Right atrium auricular region (tissue), 2 donors: ENCODE data around the gene FGF9. TPM values are rescaled to one million over a fixed set of nuclear protein-coding genes. Genes with fewer than 3 reads are reported as not detected.

Experiments used
- DNase-seq: peaks from one replicate; pipeline ENCODE4 v3.0.0-alpha.2; 2019; ENCODE audit warnings: low spot score
- H3K27ac ChIP-seq, 2 donors: fragments of 200-600 bp; sonication (generic); 1 replicate in 1 of 2; 2 replicates in 1 of 2; pipeline ENCODE4 v1.5.1; 2016 to 2019
- H3K27me3 ChIP-seq, 2 donors: fragments of 200-600 bp; sonication (generic); one replicate each; pipeline versions ENCODE4 v1.5.1 to v1.6.0; 2017 to 2019
- H3K36me3 ChIP-seq: fragments of 200-600 bp; sonication (generic); one replicate; pipeline ENCODE4 v1.5.1; 2016
- H3K4me1 ChIP-seq, 2 donors: fragments of 200-600 bp; sonication (generic); one replicate each; pipeline versions ENCODE4 v1.5.1 to v1.6.0; 2017 to 2019
- H3K4me3 ChIP-seq, 2 donors: fragments of 200-600 bp; sonication (generic); 1 replicate in 1 of 2; 2 replicates in 1 of 2; pipeline ENCODE4 v1.5.1; 2017 to 2019; ENCODE audit warnings: mild to moderate bottlenecking in 1 of 2, moderate library complexity in 1 of 2
- H3K9me3 ChIP-seq, 2 donors: fragments of 200-600 bp; sonication (generic); one replicate each; pipeline ENCODE4 v1.5.1; 2019
- total RNA-seq, 2 donors: library from RNA; depleted of rRNA; stranded (reverse); fragments of >200 nt; gene quantifications; one replicate each; pipeline ENCODE4 v1.1.0, GENCODE V29; 2016
- TF ChIP-seq, protein P1 (sequence below), 2 donors: fragments of 200-600 bp; sonication (generic); IDR thresholded peaks; one replicate each; pipeline ENCODE4 v1.5.1; 2019; ENCODE audit warnings: antibody characterized with exemption in 2 of 2

FGF9 gene
- 1 to 10 TPM; 3.2 to 5.9 TPM for total RNA-seq

DNA sequence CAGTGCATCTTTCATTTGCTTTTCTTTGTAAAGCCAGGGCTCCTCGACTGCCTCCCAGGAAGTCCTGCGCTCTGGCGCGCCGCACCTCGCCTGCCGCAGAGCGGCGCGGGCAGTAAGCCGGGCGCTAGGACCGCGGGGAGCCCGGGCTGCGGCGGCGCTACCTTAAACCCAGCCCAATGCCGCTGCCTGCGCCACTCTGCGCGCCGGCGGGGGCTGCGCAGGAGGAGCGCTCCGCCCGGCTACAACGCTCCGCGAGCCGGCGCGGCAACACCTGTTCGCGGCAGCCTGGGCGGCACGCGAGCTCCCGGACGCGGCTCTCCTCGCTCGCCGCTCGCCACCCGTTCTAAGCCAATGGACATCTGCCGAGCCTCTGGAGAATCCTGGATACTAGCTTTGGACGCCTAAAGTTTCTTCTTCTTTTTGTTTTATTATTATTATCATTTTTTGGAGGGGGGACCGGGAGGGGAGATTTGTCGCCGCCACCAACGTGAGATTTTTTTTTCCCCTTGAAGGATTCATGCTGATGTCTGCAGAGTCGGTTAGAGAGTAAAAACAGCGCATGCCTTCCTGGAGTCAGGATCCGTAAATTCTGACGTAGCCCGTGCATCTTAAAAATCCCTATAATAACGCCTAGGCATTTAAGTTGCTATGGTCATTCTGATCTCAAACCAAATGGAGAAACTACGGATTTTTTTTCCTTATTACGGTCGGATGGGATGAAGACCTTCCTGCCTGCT, at the start of gene FGF9:
TSS of gene FGF9 (plus strand) at position 191 of the 737 bp plus-strand sequence. CDS start 840 bp downstream, outside the sequence.
- no peaks in the 10 kb centered on the region for H3K36me3 ChIP-seq
- H3K4me3 ChIP-seq = peak within 1 kb of the TSS; percentile 55 to 76
- H3K9me3 ChIP-seq = no peaks in the 10 kb centered on the region
- peaks cover 0 to 65% of the 10 kb centered on the region in 2 donors for H3K4me1 ChIP-seq
- no peaks in the 10 kb centered on the region for H3K27me3 ChIP-seq
- no peak for DNase-seq
- TF ChIP-seq, protein P1, sequence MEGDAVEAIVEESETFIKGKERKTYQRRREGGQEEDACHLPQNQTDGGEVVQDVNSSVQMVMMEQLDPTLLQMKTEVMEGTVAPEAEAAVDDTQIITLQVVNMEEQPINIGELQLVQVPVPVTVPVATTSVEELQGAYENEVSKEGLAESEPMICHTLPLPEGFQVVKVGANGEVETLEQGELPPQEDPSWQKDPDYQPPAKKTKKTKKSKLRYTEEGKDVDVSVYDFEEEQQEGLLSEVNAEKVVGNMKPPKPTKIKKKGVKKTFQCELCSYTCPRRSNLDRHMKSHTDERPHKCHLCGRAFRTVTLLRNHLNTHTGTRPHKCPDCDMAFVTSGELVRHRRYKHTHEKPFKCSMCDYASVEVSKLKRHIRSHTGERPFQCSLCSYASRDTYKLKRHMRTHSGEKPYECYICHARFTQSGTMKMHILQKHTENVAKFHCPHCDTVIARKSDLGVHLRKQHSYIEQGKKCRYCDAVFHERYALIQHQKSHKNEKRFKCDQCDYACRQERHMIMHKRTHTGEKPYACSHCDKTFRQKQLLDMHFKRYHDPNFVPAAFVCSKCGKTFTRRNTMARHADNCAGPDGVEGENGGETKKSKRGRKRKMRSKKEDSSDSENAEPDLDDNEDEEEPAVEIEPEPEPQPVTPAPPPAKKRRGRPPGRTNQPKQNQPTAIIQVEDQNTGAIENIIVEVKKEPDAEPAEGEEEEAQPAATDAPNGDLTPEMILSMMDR (IDR thresholded peaks at IDR 0.05) = peak in 1 of 2 donors; percentile 33
- peak within 1 kb of the TSS; percentile 77 to 84 for H3K27ac ChIP-seq

GRCh38 chr13:21625366-21625765, 45.5 kb upstream of the FGF9 start:
- DNase-seq = no peak
- no peak overlapping the region for H3K27ac ChIP-seq
- H3K4me1 ChIP-seq = no peaks in the 10 kb centered on the region
- H3K36me3 ChIP-seq = no peaks in the 10 kb centered on the region
- H3K9me3 ChIP-seq = no peaks in the 10 kb centered on the region
- H3K27me3 ChIP-seq = no peaks in the 10 kb centered on the region
- TF ChIP-seq, protein P1 (IDR thresholded peaks at IDR 0.05) = peak in 1 of 2 donors; percentile 52
- no peak overlapping the region for H3K4me3 ChIP-seq

GRCh38 chr13:21632196-21632595, 38.7 kb upstream of the FGF9 start:
- Histone ChIP-seq H3K27me3 (no peaks in the 10 kb centered on the region), H3K4me1 (no peaks in the 10 kb centered on the region), H3K36me3 (no peaks in the 10 kb centered on the region), H3K27ac (no peak overlapping the region), H3K4me3 (no peak overlapping the region), H3K9me3 (peaks cover 0 to 11% of the 10 kb centered on the region in 2 donors)
- TF ChIP-seq, protein P1 (IDR thresholded peaks at IDR 0.05) = no peak
- no peak for DNase-seq

GRCh38 chr13:21636656-21637055, 34.2 kb upstream of the FGF9 start:
- H3K27ac ChIP-seq = no peak overlapping the region
- TF ChIP-seq, protein P1 (IDR thresholded peaks at IDR 0.05) = no peak
- H3K4me1 ChIP-seq = no peaks in the 10 kb centered on the region
- H3K36me3 ChIP-seq = no peaks in the 10 kb centered on the region
- no peak overlapping the region for H3K4me3 ChIP-seq
- H3K9me3 ChIP-seq = peaks cover 0 to 1% of the 10 kb centered on the region in 2 donors
- H3K27me3 ChIP-seq = no peaks in the 10 kb centered on the region
- DNase-seq = no peak

DNA sequence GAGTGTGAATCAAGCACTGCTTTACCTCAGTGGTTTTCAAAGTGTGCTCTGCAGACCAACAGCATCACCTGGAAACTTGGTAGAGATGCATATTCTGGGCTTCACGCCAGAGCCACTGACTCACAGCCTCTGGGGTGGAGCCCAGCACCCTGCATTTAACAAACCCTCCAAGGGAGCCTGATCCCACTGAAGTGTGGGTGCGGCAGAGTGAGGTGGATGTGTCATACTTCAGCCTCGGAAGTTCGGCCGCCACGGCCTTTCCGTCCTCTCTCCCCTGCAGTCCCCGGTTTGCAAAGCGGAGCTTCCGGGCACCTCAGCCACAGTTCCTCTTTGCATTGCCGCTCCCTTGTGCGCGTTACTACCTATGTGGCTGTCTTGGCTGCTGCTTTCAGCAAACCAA, 33.6 kb upstream of the FGF9 start:
- H3K4me1 ChIP-seq = no peaks in the 10 kb centered on the region
- H3K4me3 ChIP-seq = no peak overlapping the region
- no peaks in the 10 kb centered on the region for H3K9me3 ChIP-seq
- TF ChIP-seq, protein P1 (IDR thresholded peaks at IDR 0.05) = no peak
- H3K27ac ChIP-seq = no peak overlapping the region
- DNase-seq = no peak
- no peaks in the 10 kb centered on the region for H3K36me3 ChIP-seq
- no peaks in the 10 kb centered on the region for H3K27me3 ChIP-seq
